ENCODE data around the gene EPHA4.
"Not testable (repeated sequence)": the region's sequence is repeated elsewhere in the genome, so short reads cannot be mapped to it uniquely, and the experiment has no call there.

Gene EPHA4

GRCh38 chr2:221517696-221518151 lies 54.4 kb downstream of the EPHA4 start:
- no peak for TF ChIP-seq CTCF (IDR thresholded peaks at IDR 0.05; ENCODE audit: low read depth, low read length)
- DNase-seq (ENCODE audit: extremely low read depth, low read depth): peak; percentile 10

GRCh38 chr2:221517146-221517695 lies 54.9 kb downstream of the EPHA4 start:
- DNase-seq (ENCODE audit: extremely low read depth, low read depth): no peak

GRCh38 chr2:221515864-221516263 lies 56.2 kb downstream of the EPHA4 start:
- no peak for TF ChIP-seq CTCF (IDR thresholded peaks at IDR 0.05; ENCODE audit: low read depth, low read length)
- no peak for DNase-seq (ENCODE audit: extremely low read depth, low read depth)

More at GRCh38 chr2:221517146-221517695, 54.9 kb downstream of the EPHA4 start:
- no peak for TF ChIP-seq CTCF (IDR thresholded peaks at IDR 0.05; ENCODE audit: low read depth, low read length)

- no peak for TF ChIP-seq CTCF (IDR thresholded peaks at IDR 0.05; ENCODE audit: low read depth, low read length)
- DNase-seq (ENCODE audit: extremely low read depth, low read depth): no peak
These were observed 57.6 kb downstream of the EPHA4 start for GRCh38 chr2:221514305-221515040.

GRCh38 chr2:221513232-221513631 lies 58.9 kb downstream of the EPHA4 start:
- DNase-seq (ENCODE audit: extremely low read depth, low read depth): no peak
- TF ChIP-seq CTCF (IDR thresholded peaks at IDR 0.05; ENCODE audit: low read depth, low read length): no peak

GRCh38 chr2:221511325-221511724 lies 60.8 kb downstream of the EPHA4 start:
- DNase-seq (ENCODE audit: extremely low read depth, low read depth): not testable (repeated sequence)

GRCh38 chr2:221506469-221506868 lies 65.6 kb downstream of the EPHA4 start:
- DNase-seq (ENCODE audit: extremely low read depth, low read depth): no peak
- no peak for TF ChIP-seq CTCF (IDR thresholded peaks at IDR 0.05; ENCODE audit: low read depth, low read length)
